B cell (primary cell): ENCODE data around the gene ZNF618. TPM values are rescaled to one million over a fixed set of nuclear protein-coding genes. Genes with fewer than 3 reads are reported as not detected.

Experiments used
- ATAC-seq: fragments of 200-7000 bp; cut with Tn5 transposase; one replicate; pipeline ENCODE4 v1.10.0; 2021; ENCODE audit warnings: low read depth, mild to moderate bottlenecking, moderate number of reproducible peaks, moderate library complexity
- CTCF ChIA-PET: fragments of 350-600 bp; sonication (Branson Sonifier 250); formaldehyde crosslinking; loops from one replicate; lab custom pipeline; 2021; ENCODE audit warnings: antibody characterized with exemption, inconsistent platforms; lab: Charles Lee
- POLR2A ChIA-PET: fragments of 350-600 bp; sonication (Branson Sonifier 250); formaldehyde crosslinking; loops from one replicate; lab custom pipeline; 2021; ENCODE audit warnings: antibody characterized with exemption; lab: Charles Lee
- DNase-seq: peaks from one replicate; pipeline ENCODE4 v3.0.0; 2013
- H2AFZ ChIP-seq: 2 replicates; pipeline ENCODE4 v1.6.1; 2012; ENCODE audit warnings: mild to moderate bottlenecking, low read depth, low read length; ENCODE audit not compliant: insufficient read depth, poor library complexity, severe bottlenecking
- H3K27ac ChIP-seq, 2 donors: 1 replicate in 1 of 2; 2 replicates in 1 of 2; pipeline ENCODE4 v1.5.1; 2012 to 2013; ENCODE audit warnings: low read length in 2 of 2, mild to moderate bottlenecking in 2 of 2, moderate library complexity in 1 of 2
- H3K27me3 ChIP-seq, 4 experiments: fragments of 200-600 bp in 1 of 4; sonication (generic) in 1 of 4; replicated peaks in 1 of 4; 1 replicate in 2 of 4; 2 replicates in 2 of 4; pipeline versions ENCODE4 v1.6.1 to v1.7.0; 2013 to 2016; ENCODE audit warnings: low read length in 3 of 4, mild to moderate bottlenecking in 2 of 4, mixed read lengths in 1 of 4, moderate library complexity in 1 of 4; ENCODE audit not compliant: insufficient read depth in 4 of 4, control insufficient read depth in 3 of 4; ENCODE audit errors: control extremely low read depth in 1 of 4
- H3K36me3 ChIP-seq, 2 experiments: replicated peaks in 1 of 2; 1 replicate in 1 of 2; 2 replicates in 1 of 2; pipeline versions ENCODE4 v1.6.1 to v1.7.1; 2013; ENCODE audit warnings: low read length in 1 of 2; ENCODE audit not compliant: insufficient read depth in 2 of 2, control insufficient read depth in 1 of 2; ENCODE audit errors: control extremely low read depth in 1 of 2, extremely low read depth in 1 of 2
- H3K4me1 ChIP-seq, 2 donors: fragments of 200-600 bp in 1 of 2; sonication (generic) in 1 of 2; 1 replicate in 1 of 2; 2 replicates in 1 of 2; pipeline versions ENCODE4 v1.5.1 to v1.6.1; 2013 to 2017; ENCODE audit warnings: low read length in 2 of 2; ENCODE audit not compliant: control insufficient read depth in 2 of 2, insufficient read depth in 2 of 2
- H3K4me2 ChIP-seq: replicated peaks from 2 replicates; pipeline ENCODE3; 2012; ENCODE audit warnings: mild to moderate bottlenecking, low read depth, low read length; ENCODE audit not compliant: poor library complexity, severe bottlenecking
- H3K4me3 ChIP-seq, 5 experiments: fragments of 200-600 bp in 1 of 5; sonication (generic) in 1 of 5; 1 replicate in 3 of 5; 2 replicates in 2 of 5; pipeline versions ENCODE4 v1.5.1 to v1.7.0; 2011 to 2016; ENCODE audit warnings: low read length in 4 of 5, mild to moderate bottlenecking in 4 of 5, low read depth in 2 of 5, control low read depth in 1 of 5, moderate library complexity in 1 of 5; ENCODE audit not compliant: insufficient read depth in 1 of 5; ENCODE audit errors: control extremely low read depth in 1 of 5, extremely low read depth in 1 of 5
- H3K79me2 ChIP-seq: fragments of 200-600 bp; sonication (generic); one replicate; pipeline ENCODE4 v1.6.0; 2016; ENCODE audit warnings: low read length; ENCODE audit not compliant: control insufficient read depth, insufficient read depth
- H3K9ac ChIP-seq: fragments of 200-600 bp; sonication (generic); 2 replicates; pipeline ENCODE4 v1.6.1; 2017; ENCODE audit warnings: mild to moderate bottlenecking, low read length, moderate library complexity
- H3K9me3 ChIP-seq, 3 donors: one replicate each; pipeline versions ENCODE4 v1.6.1 to v1.7.1; 2013; ENCODE audit warnings: low read length in 2 of 3; ENCODE audit not compliant: control insufficient read depth in 2 of 3, insufficient read depth in 1 of 3; ENCODE audit errors: control extremely low read depth in 1 of 3
- H4K20me1 ChIP-seq: 2 replicates; pipeline ENCODE4 v1.6.0; 2012; ENCODE audit warnings: mild to moderate bottlenecking, low read length; ENCODE audit not compliant: insufficient read depth, control insufficient read depth, poor library complexity, severe bottlenecking
- H3K27ac Mint-ChIP-seq: one replicate; pipeline ENCODE4 v1.8.0; 2021; ENCODE audit warnings: mixed read lengths
- H3K27me3 Mint-ChIP-seq: one replicate; pipeline ENCODE4 v1.8.0; 2021; ENCODE audit warnings: mixed read lengths
- H3K4me1 Mint-ChIP-seq: one replicate; pipeline ENCODE4 v1.8.0; 2021; ENCODE audit warnings: mixed read lengths
- H3K4me3 Mint-ChIP-seq: one replicate; pipeline ENCODE4 v1.8.0; 2021; ENCODE audit warnings: mixed read lengths
- H3K9me3 Mint-ChIP-seq: one replicate; pipeline ENCODE4 v1.8.0; 2022; ENCODE audit warnings: mixed read lengths; ENCODE audit not compliant: insufficient read depth
- EZH2 ChIP-seq: IDR thresholded peaks from 2 replicates; pipeline ENCODE4 v1.6.1; 2012; ENCODE audit warnings: borderline replicate concordance, low read depth, mild to moderate bottlenecking, moderate library complexity, low read length; ENCODE audit not compliant: insufficient read depth, poor library complexity, severe bottlenecking
- WGBS: methylation state at CpG from one replicate; pipeline ENCODE4 v1.1.5; 2013; ENCODE audit warnings: missing lambda C conversion rate; ENCODE audit not compliant: insufficient coverage; 5-methylcytosine and 5-hydroxymethylcytosine counted together
- intact Hi-C: fragments of 100-400 bp; cut with micrococcal nuclease; formaldehyde crosslinking; loops from one replicate; pipeline ENCODE4 v1.10.0; 2022
- polyA plus RNA-seq: library from polyadenylated mRNA; depleted of rRNA; stranded (reverse); fragments of >200 nt; gene quantifications from 2 replicates; pipeline ENCODE4 v1.2.3, GENCODE V29; 2012
- total RNA-seq, 2 donors: library from RNA; stranded (reverse); fragments of 120-200 nt in 1 of 2; gene quantifications; 1 replicate in 1 of 2; 2 replicates in 1 of 2; pipeline versions ENCODE4 v1.2.3 to v1.2.4, GENCODE V29; 2013 to 2022
- TF ChIP-seq, protein P1 (sequence below): fragments of 200-600 bp; IDR thresholded peaks from one replicate; pipeline ENCODE4 v1.8.0; 2022; ENCODE audit warnings: antibody characterized with exemption, mild to moderate bottlenecking

Gene ZNF618
- total and polyA plus RNA-seq, 2 donors (not counting 1 experiment from before 2014, with no cell fraction given): 1.4 to 2.5 TPM

DNA sequence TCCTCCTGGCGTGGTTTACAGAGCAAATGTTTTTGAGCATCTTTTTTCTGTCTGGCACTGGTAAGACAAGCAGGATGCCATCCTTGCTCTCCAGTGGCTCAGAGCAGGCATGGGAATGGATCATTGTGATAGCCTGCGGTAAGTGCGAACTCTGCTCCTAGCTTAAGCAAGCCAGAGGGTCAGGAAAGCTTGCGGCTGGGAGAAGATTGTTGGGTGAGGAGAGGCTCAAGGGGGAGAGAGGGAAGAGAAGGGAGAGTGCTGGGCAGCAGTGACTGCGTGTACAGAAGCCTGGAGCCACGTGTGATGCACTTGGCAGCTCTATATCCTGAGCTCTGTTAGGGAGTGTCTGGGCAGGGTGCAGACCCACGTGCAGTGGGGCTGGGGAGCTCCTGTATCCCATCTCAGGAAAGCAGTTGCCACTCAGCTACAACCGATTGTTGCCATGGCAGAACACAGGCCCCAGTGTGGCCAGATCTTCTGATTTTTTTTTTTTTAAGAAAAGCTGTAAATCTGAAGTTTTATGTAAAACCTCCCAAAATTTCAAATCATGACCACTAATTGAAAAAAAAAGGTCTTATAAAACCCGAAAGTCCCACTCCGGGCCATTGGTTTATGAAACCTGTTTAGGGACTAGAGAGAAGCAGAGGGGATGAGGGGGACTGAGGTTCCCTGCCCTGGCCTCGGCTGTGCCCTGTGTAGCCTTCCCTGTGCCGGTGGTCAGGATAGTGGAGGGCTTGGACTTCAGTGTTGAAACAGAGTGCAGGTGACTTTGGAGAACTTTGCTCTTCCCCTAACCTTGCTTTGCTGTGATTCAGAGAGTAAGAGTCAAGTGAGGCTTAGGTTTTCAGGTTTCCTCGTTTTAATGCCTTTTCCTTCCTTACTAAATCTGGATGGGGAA lies 67.3 kb downstream of the ZNF618 start:
- H3K27ac Mint-ChIP-seq: no peak overlapping the region
- Histone ChIP-seq H4K20me1 (no peaks in the 10 kb centered on the region), H3K4me2 (no peak overlapping the region), H3K9me3 (no peaks in the 10 kb centered on the region), H3K27ac (no peak overlapping the region), H3K27me3 (no peaks in the 10 kb centered on the region), H3K36me3 (no peaks in the 10 kb centered on the region), H3K4me1 (no peaks in the 10 kb centered on the region), H3K4me3 (no peak overlapping the region), H3K79me2 (no peaks in the 10 kb centered on the region), H2AFZ (no peak overlapping the region), H3K9ac (no peak overlapping the region)
- DNase-seq (no peak), ATAC-seq (no peak)
- TF ChIP-seq EZH2: no peak
- TF ChIP-seq, protein P1, sequence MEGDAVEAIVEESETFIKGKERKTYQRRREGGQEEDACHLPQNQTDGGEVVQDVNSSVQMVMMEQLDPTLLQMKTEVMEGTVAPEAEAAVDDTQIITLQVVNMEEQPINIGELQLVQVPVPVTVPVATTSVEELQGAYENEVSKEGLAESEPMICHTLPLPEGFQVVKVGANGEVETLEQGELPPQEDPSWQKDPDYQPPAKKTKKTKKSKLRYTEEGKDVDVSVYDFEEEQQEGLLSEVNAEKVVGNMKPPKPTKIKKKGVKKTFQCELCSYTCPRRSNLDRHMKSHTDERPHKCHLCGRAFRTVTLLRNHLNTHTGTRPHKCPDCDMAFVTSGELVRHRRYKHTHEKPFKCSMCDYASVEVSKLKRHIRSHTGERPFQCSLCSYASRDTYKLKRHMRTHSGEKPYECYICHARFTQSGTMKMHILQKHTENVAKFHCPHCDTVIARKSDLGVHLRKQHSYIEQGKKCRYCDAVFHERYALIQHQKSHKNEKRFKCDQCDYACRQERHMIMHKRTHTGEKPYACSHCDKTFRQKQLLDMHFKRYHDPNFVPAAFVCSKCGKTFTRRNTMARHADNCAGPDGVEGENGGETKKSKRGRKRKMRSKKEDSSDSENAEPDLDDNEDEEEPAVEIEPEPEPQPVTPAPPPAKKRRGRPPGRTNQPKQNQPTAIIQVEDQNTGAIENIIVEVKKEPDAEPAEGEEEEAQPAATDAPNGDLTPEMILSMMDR: no peak
- intact Hi-C loops: no loop called here
- CTCF ChIA-PET: no interaction called here
- 95% methylated on average over 10 of the region's 13 CpGs for WGBS
- H3K4me3 Mint-ChIP-seq: no peak overlapping the region
- H3K4me1 Mint-ChIP-seq: no peaks in the 10 kb centered on the region
- H3K9me3 Mint-ChIP-seq: no peaks in the 10 kb centered on the region
- POLR2A ChIA-PET: no interaction called here
- peaks cover 4% of the 10 kb centered on the region for H3K27me3 Mint-ChIP-seq

DNA sequence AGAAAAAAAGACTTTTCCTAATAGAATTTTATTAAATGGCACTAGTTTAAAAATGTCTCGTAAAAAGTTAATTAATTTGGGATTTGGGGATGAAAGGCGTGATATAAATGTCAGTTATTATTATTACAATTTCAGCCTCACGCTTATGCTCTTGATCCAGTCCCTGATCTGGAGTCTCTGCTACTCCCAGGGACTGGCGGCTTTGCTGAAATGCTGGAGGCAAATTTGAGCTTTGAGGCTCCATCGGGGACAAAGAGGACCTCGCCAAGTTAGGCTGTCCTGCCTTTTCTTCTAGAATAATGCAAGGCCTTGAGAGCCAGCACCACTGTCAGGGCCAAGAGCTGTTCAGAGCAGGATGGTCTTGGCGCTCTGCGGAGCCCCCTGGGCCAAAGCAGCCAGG lies 69.7 kb downstream of the ZNF618 start:
- Mint-ChIP-seq H3K4me3 (no peak overlapping the region), H3K27ac (no peak overlapping the region), H3K9me3 (no peaks in the 10 kb centered on the region), H3K4me1 (no peaks in the 10 kb centered on the region), H3K27me3 (peaks cover 4% of the 10 kb centered on the region)
- CTCF ChIA-PET: no interaction called here
- H3K79me2 ChIP-seq: no peaks in the 10 kb centered on the region
- H3K36me3 ChIP-seq: no peaks in the 10 kb centered on the region
- no peaks in the 10 kb centered on the region for H3K27me3 ChIP-seq
- TF ChIP-seq, protein P1: no peak
- no peak for TF ChIP-seq EZH2
- H3K4me2 ChIP-seq: no peak overlapping the region
- no peak overlapping the region for H3K27ac ChIP-seq
- no peak for DNase-seq
- no peak overlapping the region for H3K9ac ChIP-seq
- intact Hi-C loops: no loop called here
- H3K4me1 ChIP-seq: no peaks in the 10 kb centered on the region
- H4K20me1 ChIP-seq: no peaks in the 10 kb centered on the region
- H3K9me3 ChIP-seq: no peaks in the 10 kb centered on the region
- no peak for ATAC-seq
- H2AFZ ChIP-seq: no peak overlapping the region
- H3K4me3 ChIP-seq: no peak overlapping the region
- POLR2A ChIA-PET: no interaction called here
- whole genome bisulfite sequencing: 95% methylated on average over 6 of the region's 8 CpGs
